ENCODE data around the gene TCF4. TPM values are rescaled to one million over a fixed set of nuclear protein-coding genes. Genes with fewer than 3 reads are reported as not detected.

The TCF4 gene
- total RNA-seq, 4 donors from 2014 or later: 30.3 to 51.1 (median 40.1) TPM

GRCh38 chr18:55587418-55588110, 428 bp downstream of the TCF4 start:
- no peak for DNase-seq
- no peak for TF ChIP-seq POLR2AphosphoS5 (IDR thresholded peaks at IDR 0.05)
- no peak for TF ChIP-seq POLR2A (IDR thresholded peaks at IDR 0.05)
- TF ChIP-seq EP300 (IDR thresholded peaks at IDR 0.05; ENCODE audit: low read depth): no peak
- TF ChIP-seq, protein P1, sequence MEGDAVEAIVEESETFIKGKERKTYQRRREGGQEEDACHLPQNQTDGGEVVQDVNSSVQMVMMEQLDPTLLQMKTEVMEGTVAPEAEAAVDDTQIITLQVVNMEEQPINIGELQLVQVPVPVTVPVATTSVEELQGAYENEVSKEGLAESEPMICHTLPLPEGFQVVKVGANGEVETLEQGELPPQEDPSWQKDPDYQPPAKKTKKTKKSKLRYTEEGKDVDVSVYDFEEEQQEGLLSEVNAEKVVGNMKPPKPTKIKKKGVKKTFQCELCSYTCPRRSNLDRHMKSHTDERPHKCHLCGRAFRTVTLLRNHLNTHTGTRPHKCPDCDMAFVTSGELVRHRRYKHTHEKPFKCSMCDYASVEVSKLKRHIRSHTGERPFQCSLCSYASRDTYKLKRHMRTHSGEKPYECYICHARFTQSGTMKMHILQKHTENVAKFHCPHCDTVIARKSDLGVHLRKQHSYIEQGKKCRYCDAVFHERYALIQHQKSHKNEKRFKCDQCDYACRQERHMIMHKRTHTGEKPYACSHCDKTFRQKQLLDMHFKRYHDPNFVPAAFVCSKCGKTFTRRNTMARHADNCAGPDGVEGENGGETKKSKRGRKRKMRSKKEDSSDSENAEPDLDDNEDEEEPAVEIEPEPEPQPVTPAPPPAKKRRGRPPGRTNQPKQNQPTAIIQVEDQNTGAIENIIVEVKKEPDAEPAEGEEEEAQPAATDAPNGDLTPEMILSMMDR (IDR thresholded peaks at IDR 0.05): no peak
- WGBS, 2 donors (ENCODE audit: low coverage in 1 of 2): 0 to 2% methylated on average over 4 to 42 of the region's 63 CpGs
- Histone ChIP-seq H3K4me1 (peaks cover 0 to 34% (median 5%) of the 10 kb centered on the region in 4 donors), H3K36me3 (no peaks in the 10 kb centered on the region), H3K9me3 (no peaks in the 10 kb centered on the region), H3K27me3 (peaks cover 31% of the 10 kb centered on the region), H3K27ac (peak overlapping the region; percentile 83 to 92 (median 88)), H3K4me3 (peak overlapping the region; percentile 48 to 69 (median 64))
- in situ Hi-C loops (cut with MboI; ENCODE audit: low pct_ligation_motif_present in 1 of 4, low pct_unique_long_range_greater_than_20kb in 1 of 4, low sequenced_read_pairs in 3 of 4): loop anchor here in 3 of 4 donors (10.0 to 25.0 kb wide), 5 partner anchors 173 to 350 kb away; no protein-coding TSS in a partner anchor
- intact Hi-C loops (cut with DNase I; ENCODE audit: low total_unique reads): loop anchor here (5.0 to 10.0 kb wide), 3 partner anchors 113 to 363 kb away; no protein-coding TSS in a partner anchor

GRCh38 chr18:55585920-55586561, 2.0 kb downstream of the TCF4 start:
- TF ChIP-seq POLR2AphosphoS5 (IDR thresholded peaks at IDR 0.05) (no peak), EP300 (IDR thresholded peaks at IDR 0.05; ENCODE audit: low read depth) (no peak)
- H3K36me3 ChIP-seq: no peaks in the 10 kb centered on the region
- peaks cover 31% of the 10 kb centered on the region for H3K27me3 ChIP-seq
- no peak for DNase-seq
- 18 to 48% methylated on average over 9 to 11 of the region's 11 CpGs for WGBS, 2 donors (ENCODE audit: low coverage in 1 of 2)
- H3K4me3 ChIP-seq: peak overlapping the region in 3 of 4 donors; percentile 48 to 69 (median 68)
- H3K4me1 ChIP-seq: peaks cover 0 to 34% (median 5%) of the 10 kb centered on the region in 4 donors
- intact Hi-C loops (cut with DNase I; ENCODE audit: low total_unique reads): loop anchor here (5.0 to 10.0 kb wide), 3 partner anchors 111 to 361 kb away; no protein-coding TSS in a partner anchor
- peak overlapping the region; percentile 83 to 92 (median 88) for H3K27ac ChIP-seq
- in situ Hi-C loops (cut with MboI; ENCODE audit: low pct_ligation_motif_present in 1 of 4, low pct_unique_long_range_greater_than_20kb in 1 of 4, low sequenced_read_pairs in 3 of 4): loop anchor here in 3 of 4 donors (10.0 to 25.0 kb wide), 5 partner anchors 171 to 349 kb away; no protein-coding TSS in a partner anchor
- no peaks in the 10 kb centered on the region for H3K9me3 ChIP-seq

DNA sequence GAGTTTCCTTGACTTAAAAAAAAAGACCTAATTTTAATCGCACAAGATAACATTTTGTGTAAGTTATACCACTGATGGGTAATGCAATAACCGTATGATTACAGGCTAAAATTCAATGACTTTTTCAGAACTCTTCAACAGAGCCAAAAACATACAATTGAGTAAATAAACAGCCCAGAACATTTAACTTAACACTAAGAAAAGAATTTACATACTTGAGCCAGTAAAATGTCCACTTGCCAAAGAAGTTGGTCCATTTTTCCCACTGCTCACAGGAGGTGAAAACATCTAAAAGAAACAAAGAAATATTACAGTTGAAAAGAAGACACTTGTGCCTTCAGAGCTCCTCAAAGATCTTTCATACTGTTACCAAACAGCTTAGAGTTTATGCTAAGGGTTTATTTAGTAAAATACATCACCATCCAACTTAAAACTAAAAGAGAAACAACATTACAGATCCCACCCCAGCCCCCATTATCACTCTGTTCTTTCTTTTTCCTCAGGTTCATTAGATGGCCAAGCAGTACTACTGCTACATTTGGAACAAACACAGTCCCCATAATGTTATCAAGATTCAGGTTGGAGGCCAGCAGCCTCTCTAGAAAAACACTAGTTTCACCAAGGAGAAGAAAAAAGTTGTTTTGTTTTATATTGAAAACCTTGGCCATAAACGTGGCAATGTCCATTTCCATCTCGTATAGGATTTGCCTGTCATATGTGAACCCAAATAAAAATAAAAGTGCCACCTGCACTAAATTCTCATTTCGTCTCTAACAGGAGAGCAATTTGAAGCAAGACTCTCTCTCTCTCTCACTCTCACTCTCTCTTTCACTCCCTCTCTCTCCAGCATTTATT, 2.7 kb downstream of the TCF4 start:
- DNase-seq: no peak
- 22 to 34% methylated on average over 5 of the region's 5 CpGs for WGBS, 2 donors (ENCODE audit: low coverage in 1 of 2)
- intact Hi-C loops (cut with DNase I; ENCODE audit: low total_unique reads) (loop anchor here (5.0 to 10.0 kb wide), 3 partner anchors 110 to 360 kb away; no protein-coding TSS in a partner anchor), in situ Hi-C loops (cut with MboI; ENCODE audit: low pct_ligation_motif_present in 1 of 4, low pct_unique_long_range_greater_than_20kb in 1 of 4, low sequenced_read_pairs in 3 of 4) (loop anchor here in 3 of 4 donors (10.0 to 25.0 kb wide), 5 partner anchors 170 to 348 kb away; no protein-coding TSS in a partner anchor)
- Histone ChIP-seq H3K36me3 (no peaks in the 10 kb centered on the region), H3K4me3 (peak overlapping the region in 3 of 4 donors; percentile 48 to 69 (median 68)), H3K4me1 (peaks cover 0 to 34% (median 5%) of the 10 kb centered on the region in 4 donors), H3K27me3 (peaks cover 31% of the 10 kb centered on the region), H3K27ac (peak overlapping the region; percentile 83 to 92 (median 88)), H3K9me3 (no peaks in the 10 kb centered on the region)
- TF ChIP-seq POLR2A (IDR thresholded peaks at IDR 0.05): no peak
- TF ChIP-seq EP300 (IDR thresholded peaks at IDR 0.05; ENCODE audit: low read depth): no peak
- no peak for TF ChIP-seq POLR2AphosphoS5 (IDR thresholded peaks at IDR 0.05)
- TF ChIP-seq, protein P1 (IDR thresholded peaks at IDR 0.05): no peak

GRCh38 chr18:55584201-55584600, 3.8 kb downstream of the TCF4 start:
- no peak for DNase-seq
- Histone ChIP-seq H3K36me3 (no peaks in the 10 kb centered on the region), H3K27ac (peak overlapping the region in 1 of 4 donors; percentile 9), H3K27me3 (peaks cover 28% of the 10 kb centered on the region), H3K4me3 (peak overlapping the region in 1 of 4 donors; percentile 68), H3K4me1 (peaks cover 0 to 30% (median 5%) of the 10 kb centered on the region in 4 donors), H3K9me3 (no peaks in the 10 kb centered on the region)
- WGBS, 2 donors (ENCODE audit: low coverage in 1 of 2): 23 to 39% methylated on average over 2 of the region's 2 CpGs
- in situ Hi-C loops (cut with MboI; ENCODE audit: low pct_ligation_motif_present in 1 of 4, low pct_unique_long_range_greater_than_20kb in 1 of 4, low sequenced_read_pairs in 3 of 4): loop anchor here in 3 of 4 donors (10.0 to 25.0 kb wide), 5 partner anchors 169 to 347 kb away; no protein-coding TSS in a partner anchor
- TF ChIP-seq POLR2AphosphoS5 (IDR thresholded peaks at IDR 0.05) (no peak), EP300 (IDR thresholded peaks at IDR 0.05; ENCODE audit: low read depth) (no peak), POLR2A (IDR thresholded peaks at IDR 0.05) (no peak)
- TF ChIP-seq, protein P1 (IDR thresholded peaks at IDR 0.05): no peak
- intact Hi-C loops (cut with DNase I; ENCODE audit: low total_unique reads): loop anchor here (10.0 kb wide), 2 partner anchors 109 to 359 kb away; no protein-coding TSS in a partner anchor
